ENCODE measurements around the gene NFATC4. TPM values are rescaled to one million over a fixed set of nuclear protein-coding genes. Genes with fewer than 3 reads are reported as not detected.

NFATC4 gene
- total RNA-seq, 2 donors from 2014 or later: 75.1 to 87.2 TPM

- intact Hi-C loops (cut with DNase I): no loop called here
- no peak for DNase-seq (ENCODE audit: low spot score)
These were observed 30.9 kb downstream of the NFATC4 start, which contains the start of gene NYNRIN for GRCh38 chr14:24398653-24399446. Gene NYNRIN (plus strand): TSS chr14:24399003. CDS start chr14:24399247, 244 bp downstream.

DNA sequence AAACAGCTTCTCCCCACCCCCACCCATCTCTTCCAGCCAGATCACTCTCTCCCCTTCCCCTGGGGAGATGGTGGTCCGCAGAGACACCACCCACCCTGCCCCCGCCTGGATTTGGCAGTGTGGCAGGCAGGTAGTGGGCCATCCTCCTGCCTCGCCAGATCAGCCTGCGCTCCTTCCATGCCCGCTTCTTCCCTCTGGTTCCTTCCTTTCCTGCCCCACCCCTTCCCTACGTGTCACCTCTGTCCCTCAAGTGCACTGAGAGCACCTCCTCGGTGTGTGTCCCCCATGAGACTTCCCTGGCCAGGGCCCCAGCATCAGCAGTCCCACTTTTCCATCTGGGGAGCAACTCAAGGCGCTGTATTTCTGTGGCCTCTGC lies 31.5 kb downstream of the NFATC4 start:
- intact Hi-C loops (cut with DNase I): no loop called here

GRCh38 chr14:24399999-24400718 lies 32.2 kb downstream of the NFATC4 start:
- intact Hi-C loops (cut with DNase I): no loop called here
- no peak for DNase-seq (ENCODE audit: low spot score)

More for the DNA sequence above, 31.5 kb downstream of the NFATC4 start:
- no peak for DNase-seq (ENCODE audit: low spot score)

- intact Hi-C loops (cut with DNase I): no loop called here
These were observed 34.1 kb downstream of the NFATC4 start for GRCh38 chr14:24401810-24402702.

GRCh38 chr14:24403294-24403998 lies 35.5 kb downstream of the NFATC4 start:
- intact Hi-C loops (cut with DNase I): no loop called here
- no peak for DNase-seq (ENCODE audit: low spot score)

More at GRCh38 chr14:24401810-24402702, 34.1 kb downstream of the NFATC4 start:
- no peak for DNase-seq (ENCODE audit: low spot score)

DNA sequence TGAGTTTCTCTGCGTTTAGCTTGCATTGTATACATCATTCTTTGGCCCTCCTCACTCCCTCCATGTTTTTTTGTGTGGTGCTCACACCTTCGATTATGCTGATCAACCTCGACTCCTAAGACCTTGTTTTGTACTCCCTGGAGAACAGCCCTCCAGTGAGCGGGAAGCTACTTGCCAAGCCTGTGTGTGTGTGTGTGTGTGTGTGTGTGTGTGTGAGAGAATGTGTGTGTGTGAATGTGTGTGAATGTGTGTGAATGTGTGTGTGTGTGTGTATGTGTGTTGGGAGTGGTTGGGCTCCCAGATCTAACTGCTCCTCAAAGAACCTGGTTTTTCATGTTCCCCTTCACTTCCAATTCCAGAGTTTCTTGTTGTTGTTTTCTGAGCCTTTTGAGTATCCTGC lies 36.8 kb downstream of the NFATC4 start:
- intact Hi-C loops (cut with DNase I): no loop called here

GRCh38 chr14:24406416-24406815 lies 38.4 kb downstream of the NFATC4 start:
- DNase-seq (ENCODE audit: low spot score): no peak
- intact Hi-C loops (cut with DNase I): no loop called here

More for the DNA sequence above, 36.8 kb downstream of the NFATC4 start:
- no peak for DNase-seq (ENCODE audit: low spot score)

DNA sequence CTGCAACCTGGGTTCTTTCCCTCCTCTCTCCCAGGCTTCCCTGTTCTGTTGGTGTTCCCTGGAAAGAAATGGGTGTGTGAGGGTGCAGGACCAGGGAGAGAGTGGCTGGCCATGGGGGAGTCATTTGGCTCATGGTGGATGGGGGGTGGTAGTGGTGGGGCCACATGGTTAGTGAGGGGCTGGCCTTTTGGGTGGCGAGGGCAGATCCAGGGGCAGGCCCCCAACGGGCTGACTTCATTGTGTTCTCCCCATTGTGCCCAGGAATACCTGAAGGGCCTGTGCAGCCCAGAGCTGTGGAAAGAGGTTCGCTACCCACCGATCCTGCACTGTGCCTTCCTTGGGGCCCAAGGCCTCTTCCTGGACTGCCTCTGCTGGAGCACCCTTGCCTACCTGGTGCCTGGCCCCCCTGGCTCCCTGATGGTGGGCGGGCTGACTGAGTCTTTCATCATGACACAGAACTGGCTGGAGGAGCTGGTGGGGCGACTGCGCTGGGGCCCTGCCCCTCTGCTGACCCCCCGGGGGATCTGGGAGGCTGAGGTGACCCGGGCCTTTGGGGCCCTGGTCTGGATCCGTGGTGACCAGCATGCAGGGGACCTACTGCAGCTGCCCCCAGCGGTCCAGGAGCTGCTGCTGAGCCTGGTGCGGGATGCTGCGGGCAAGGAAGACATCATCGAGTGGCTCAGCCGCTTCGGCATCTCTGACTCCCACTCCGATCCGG lies 39.8 kb downstream of the NFATC4 start:
- intact Hi-C loops (cut with DNase I): no loop called here
- no peak for DNase-seq (ENCODE audit: low spot score)

DNA sequence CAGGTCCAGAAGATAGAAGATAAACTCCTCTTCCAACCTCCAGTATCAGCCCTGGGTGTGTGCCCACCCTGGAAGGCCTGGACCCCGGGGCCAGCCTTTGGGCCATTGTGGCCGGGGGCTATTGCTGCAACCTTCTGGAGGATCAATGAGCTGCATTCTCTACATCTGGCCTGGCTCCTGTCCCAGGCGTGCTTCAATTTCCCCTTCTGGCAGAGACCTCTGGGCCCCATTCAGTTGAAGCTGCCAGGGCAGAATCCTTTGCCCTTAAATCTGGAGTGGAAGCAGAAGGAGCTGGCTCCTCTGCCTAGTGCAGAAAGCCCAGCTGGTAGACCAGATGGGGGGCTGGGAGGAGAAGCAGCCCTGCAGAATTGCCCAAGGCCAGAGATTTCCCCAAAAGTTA lies 40.8 kb downstream of the NFATC4 start:
- intact Hi-C loops (cut with DNase I): no loop called here
- no peak for DNase-seq (ENCODE audit: low spot score)

GRCh38 chr14:24409192-24409591 lies 41.2 kb downstream of the NFATC4 start:
- intact Hi-C loops (cut with DNase I): no loop called here
- no peak for DNase-seq (ENCODE audit: low spot score)

DNA sequence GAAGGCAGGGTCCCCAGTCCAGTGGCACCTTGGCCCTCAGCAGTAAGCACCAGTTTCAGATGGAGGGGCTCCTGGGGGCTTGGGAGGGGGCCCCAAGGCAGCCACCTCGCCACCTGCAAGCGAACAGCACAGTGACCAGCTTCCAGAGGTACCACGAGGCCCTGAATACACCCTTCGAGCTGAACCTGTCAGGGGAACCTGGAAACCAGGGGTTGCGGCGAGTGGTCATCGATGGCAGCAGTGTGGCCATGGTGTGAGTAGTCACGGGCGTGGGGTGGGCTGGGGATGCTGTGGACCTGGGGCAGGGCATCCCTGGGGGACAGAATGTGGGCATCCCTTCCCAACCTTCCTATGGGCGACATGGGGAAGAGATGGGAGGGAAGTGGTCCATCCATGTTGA lies 42.0 kb downstream of the NFATC4 start:
- intact Hi-C loops (cut with DNase I): no loop called here
- DNase-seq (ENCODE audit: low spot score): no peak

DNA sequence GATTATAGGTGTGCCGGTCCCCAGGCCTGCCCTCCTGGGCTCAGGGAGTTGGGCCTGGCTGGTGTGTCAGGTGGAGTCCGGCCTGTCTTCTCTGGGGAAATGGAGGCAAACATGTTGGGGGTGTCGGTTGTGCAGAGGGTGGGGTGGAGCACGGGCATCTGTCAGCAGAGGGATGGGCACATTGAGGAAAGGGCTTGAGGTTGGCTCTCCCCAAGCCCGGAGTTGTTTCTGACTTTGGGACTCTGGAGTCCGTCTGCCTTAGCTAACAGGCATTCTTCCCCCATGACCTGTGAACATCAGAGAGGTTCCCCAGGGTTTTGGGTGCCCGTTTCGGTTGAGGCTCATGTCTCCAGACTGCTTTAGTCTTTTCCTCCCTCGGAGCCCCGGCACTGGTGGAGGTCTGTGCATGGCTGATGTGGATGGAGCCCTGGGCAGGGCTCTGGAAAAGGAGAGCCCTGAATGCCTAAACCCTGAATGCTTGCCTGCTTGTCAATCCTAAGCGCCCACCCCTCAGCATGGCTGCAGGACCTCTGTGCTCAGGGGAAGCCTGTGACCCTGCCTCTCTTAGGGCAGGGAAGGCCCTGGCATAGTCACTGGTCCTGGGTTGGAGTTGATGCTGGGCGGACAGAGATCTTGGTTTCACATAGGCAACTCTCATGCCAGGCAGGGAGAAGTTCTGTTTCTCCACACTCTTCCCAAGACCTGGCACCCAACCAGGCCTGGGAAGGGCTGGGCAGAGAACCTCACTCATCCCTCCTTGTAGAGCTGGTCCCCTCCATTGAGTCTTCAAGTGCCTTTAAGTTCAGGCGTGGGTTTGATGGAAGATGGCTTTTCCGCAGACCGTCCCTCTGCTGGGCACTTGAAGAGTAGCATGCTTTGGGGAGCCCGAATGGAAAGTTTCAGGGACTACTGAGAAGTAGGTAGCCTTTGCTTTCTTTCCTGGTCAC lies 43.7 kb downstream of the NFATC4 start:
- no peak for DNase-seq (ENCODE audit: low spot score)
- intact Hi-C loops (cut with DNase I): no loop called here

- DNase-seq (ENCODE audit: low spot score): no peak
- intact Hi-C loops (cut with DNase I): no loop called here
These were observed 46.1 kb downstream of the NFATC4 start for GRCh38 chr14:24414077-24414476.

DNA sequence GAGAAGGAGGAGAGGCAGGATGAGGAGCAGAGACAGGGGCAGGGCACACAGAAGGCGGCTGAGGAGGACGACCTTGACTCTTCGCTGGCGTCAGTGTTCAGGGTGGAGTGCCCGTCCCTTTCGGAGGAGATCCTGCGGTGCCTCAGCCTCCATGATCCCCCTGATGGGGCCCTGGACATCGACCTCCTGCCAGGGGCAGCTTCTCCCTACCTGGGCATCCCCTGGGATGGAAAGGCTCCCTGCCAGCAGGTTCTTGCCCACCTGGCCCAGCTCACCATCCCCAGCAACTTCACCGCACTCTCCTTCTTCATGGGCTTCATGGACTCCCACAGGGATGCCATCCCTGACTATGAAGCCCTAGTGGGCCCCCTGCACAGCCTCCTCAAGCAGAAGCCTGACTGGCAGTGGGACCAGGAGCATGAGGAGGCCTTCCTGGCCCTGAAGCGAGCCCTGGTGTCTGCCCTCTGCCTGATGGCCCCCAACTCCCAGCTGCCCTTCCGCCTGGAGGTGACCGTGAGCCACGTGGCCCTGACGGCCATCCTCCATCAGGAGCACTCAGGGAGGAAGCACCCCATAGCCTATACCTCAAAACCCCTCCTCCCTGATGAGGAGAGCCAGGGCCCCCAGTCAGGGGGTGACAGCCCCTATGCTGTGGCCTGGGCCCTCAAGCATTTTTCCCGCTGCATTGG lies 46.9 kb downstream of the NFATC4 start:
- no peak for DNase-seq (ENCODE audit: low spot score)
- intact Hi-C loops (cut with DNase I): no loop called here

- no peak for DNase-seq (ENCODE audit: low spot score)
- intact Hi-C loops (cut with DNase I): no loop called here
These were observed 47.7 kb downstream of the NFATC4 start for GRCh38 chr14:24415421-24416253.
